SK-N-SH treated with all-trans-retinoic acid at 6 μM for 48 hours (cell line): ENCODE results near the gene ETNK2.
A peak's percentile ranks its signal among the peaks of the same experiment; 100 is the strongest.

Source experiments
- ATAC-seq: fragments of 200-7000 bp; cut with Tn5 transposase; 3 replicates; pipeline ENCODE4 v1.9.1; 2020; ENCODE audit warnings: mild to moderate bottlenecking, moderate library complexity
- ARNTL ChIP-seq: fragments of 450-650 bp; formaldehyde crosslinking; IDR thresholded peaks from 2 replicates; pipeline ENCODE4 v1.5.0; 2020; ENCODE audit warnings: low read depth, mild to moderate bottlenecking, moderate library complexity, borderline replicate concordance
- BACH2 ChIP-seq: fragments of 250-450 bp; sonication (Bioruptor Pico); IDR thresholded peaks from 2 replicates; pipeline ENCODE4 v1.9.0; 2021; ENCODE audit warnings: mild to moderate bottlenecking, borderline replicate concordance
- CSDC2 ChIP-seq: fragments of 250-450 bp; sonication (Bioruptor Pico); IDR thresholded peaks from 2 replicates; pipeline ENCODE4 v1.5.0; 2020; ENCODE audit warnings: mild to moderate bottlenecking, moderate library complexity
- ESRRG ChIP-seq: fragments of 250-450 bp; sonication (Bioruptor Pico); IDR thresholded peaks from 2 replicates; pipeline ENCODE4 v1.6.1; 2021; ENCODE audit warnings: mild to moderate bottlenecking
- GLIS3 ChIP-seq: fragments of 250-450 bp; sonication (Bioruptor Pico); IDR thresholded peaks from 2 replicates; pipeline ENCODE4 v1.5.0; 2020; ENCODE audit warnings: mild to moderate bottlenecking, moderate library complexity
- ISL1 ChIP-seq: fragments of 250-450 bp; sonication (Bioruptor Pico); IDR thresholded peaks from 2 replicates; pipeline ENCODE4 v2.1.2; 2022; ENCODE audit warnings: mild to moderate bottlenecking, moderate library complexity
- PPARA ChIP-seq: fragments of 250-450 bp; sonication (Bioruptor Pico); IDR thresholded peaks from 2 replicates; pipeline ENCODE4 v1.5.0; 2020; ENCODE audit warnings: mild to moderate bottlenecking, borderline replicate concordance
- RARB ChIP-seq: fragments of 250-450 bp; sonication (Bioruptor Pico); IDR thresholded peaks from 2 replicates; pipeline ENCODE4 v1.8.0; 2021; ENCODE audit warnings: mild to moderate bottlenecking, moderate library complexity
- SNAI2 ChIP-seq: fragments of 250-450 bp; sonication (Bioruptor Pico); IDR thresholded peaks from 2 replicates; pipeline ENCODE4 v1.5.0; 2020; ENCODE audit warnings: mild to moderate bottlenecking, moderate library complexity
- TCF4 ChIP-seq: fragments of 250-450 bp; sonication (Bioruptor Pico); IDR thresholded peaks from 2 replicates; pipeline ENCODE4 v1.8.0; 2021; ENCODE audit warnings: mild to moderate bottlenecking, moderate library complexity, borderline replicate concordance
- TOX ChIP-seq: fragments of 250-450 bp; sonication (Bioruptor Pico); IDR thresholded peaks from 2 replicates; pipeline ENCODE4 v1.8.0; 2021; ENCODE audit warnings: mild to moderate bottlenecking, moderate library complexity, borderline replicate concordance
- ZC3H10 ChIP-seq: fragments of 250-450 bp; sonication (Bioruptor Pico); IDR thresholded peaks from 2 replicates; pipeline ENCODE4 v1.5.1; 2021; ENCODE audit warnings: mild to moderate bottlenecking, moderate library complexity
- ZFP30 ChIP-seq: fragments of 450-650 bp; formaldehyde crosslinking; IDR thresholded peaks from 2 replicates; pipeline ENCODE4 v1.5.0; 2022; ENCODE audit warnings: mild to moderate bottlenecking, moderate library complexity
- ZNF565 ChIP-seq: fragments of 450-650 bp; formaldehyde crosslinking; conservative IDR thresholded peaks from 2 replicates; pipeline ENCODE4 v1.5.0; 2020; ENCODE audit warnings: low read depth, mild to moderate bottlenecking, moderate library complexity
- ZNF70 ChIP-seq: fragments of 450-650 bp; formaldehyde crosslinking; IDR thresholded peaks from 2 replicates; pipeline ENCODE4 v1.5.0; 2020; ENCODE audit warnings: mild to moderate bottlenecking, moderate library complexity
- ZNF8 ChIP-seq: fragments of 450-650 bp; formaldehyde crosslinking; IDR thresholded peaks from 2 replicates; pipeline ENCODE4 v1.5.0; 2020; ENCODE audit warnings: mild to moderate bottlenecking, moderate library complexity
- TF ChIP-seq, protein P1 (sequence below): fragments of 250-450 bp; sonication (Bioruptor Pico); IDR thresholded peaks from 2 replicates; pipeline ENCODE4 v1.5.0; 2020; ENCODE audit warnings: mild to moderate bottlenecking, moderate library complexity
- TF ChIP-seq, protein P2 (sequence below): fragments of 250-450 bp; sonication (Bioruptor Pico); IDR thresholded peaks from 2 replicates; pipeline ENCODE4 v1.8.0; 2020; ENCODE audit warnings: mild to moderate bottlenecking, moderate library complexity, borderline replicate concordance
- TF ChIP-seq, protein P3 (sequence below): fragments of 250-450 bp; sonication (Bioruptor Pico); IDR thresholded peaks from 2 replicates; pipeline ENCODE4 v1.5.1; 2020; ENCODE audit warnings: low read depth, mild to moderate bottlenecking, moderate library complexity

Gene ETNK2

DNA sequence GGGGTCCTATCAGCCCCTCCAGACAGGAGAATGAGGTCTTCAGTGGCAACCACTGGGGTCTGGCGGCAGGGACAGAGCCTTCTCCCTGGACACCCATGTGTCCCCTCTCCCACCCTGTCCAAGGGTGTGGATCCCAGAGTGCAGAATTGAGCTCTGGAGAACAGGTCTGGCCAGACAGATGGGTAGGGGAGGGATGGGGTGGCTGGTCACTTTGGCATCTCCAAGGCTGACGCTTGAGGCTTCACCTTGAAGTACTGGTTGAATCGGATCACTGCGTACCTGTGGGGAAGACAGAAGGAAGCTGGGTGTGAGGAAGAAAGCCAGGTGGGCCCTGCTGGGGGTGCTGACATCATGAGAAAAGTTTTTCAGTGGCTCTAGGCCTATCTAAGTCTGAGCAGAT is 19.9 kb downstream of the ETNK2 start:
- ATAC-seq = no peak
- TF ChIP-seq ZC3H10 (CRISPR knock-in tag) (no peak), ESRRG (CRISPR knock-in tag) (no peak), ZNF565 (CRISPR knock-in tag) (no peak), PPARA (CRISPR knock-in tag) (no peak)
- TF ChIP-seq, protein P1, sequence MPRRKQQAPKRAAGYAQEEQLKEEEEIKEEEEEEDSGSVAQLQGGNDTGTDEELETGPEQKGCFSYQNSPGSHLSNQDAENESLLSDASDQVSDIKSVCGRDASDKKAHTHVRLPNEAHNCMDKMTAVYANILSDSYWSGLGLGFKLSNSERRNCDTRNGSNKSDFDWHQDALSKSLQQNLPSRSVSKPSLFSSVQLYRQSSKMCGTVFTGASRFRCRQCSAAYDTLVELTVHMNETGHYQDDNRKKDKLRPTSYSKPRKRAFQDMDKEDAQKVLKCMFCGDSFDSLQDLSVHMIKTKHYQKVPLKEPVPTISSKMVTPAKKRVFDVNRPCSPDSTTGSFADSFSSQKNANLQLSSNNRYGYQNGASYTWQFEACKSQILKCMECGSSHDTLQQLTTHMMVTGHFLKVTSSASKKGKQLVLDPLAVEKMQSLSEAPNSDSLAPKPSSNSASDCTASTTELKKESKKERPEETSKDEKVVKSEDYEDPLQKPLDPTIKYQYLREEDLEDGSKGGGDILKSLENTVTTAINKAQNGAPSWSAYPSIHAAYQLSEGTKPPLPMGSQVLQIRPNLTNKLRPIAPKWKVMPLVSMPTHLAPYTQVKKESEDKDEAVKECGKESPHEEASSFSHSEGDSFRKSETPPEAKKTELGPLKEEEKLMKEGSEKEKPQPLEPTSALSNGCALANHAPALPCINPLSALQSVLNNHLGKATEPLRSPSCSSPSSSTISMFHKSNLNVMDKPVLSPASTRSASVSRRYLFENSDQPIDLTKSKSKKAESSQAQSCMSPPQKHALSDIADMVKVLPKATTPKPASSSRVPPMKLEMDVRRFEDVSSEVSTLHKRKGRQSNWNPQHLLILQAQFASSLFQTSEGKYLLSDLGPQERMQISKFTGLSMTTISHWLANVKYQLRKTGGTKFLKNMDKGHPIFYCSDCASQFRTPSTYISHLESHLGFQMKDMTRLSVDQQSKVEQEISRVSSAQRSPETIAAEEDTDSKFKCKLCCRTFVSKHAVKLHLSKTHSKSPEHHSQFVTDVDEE = no peak

DNA sequence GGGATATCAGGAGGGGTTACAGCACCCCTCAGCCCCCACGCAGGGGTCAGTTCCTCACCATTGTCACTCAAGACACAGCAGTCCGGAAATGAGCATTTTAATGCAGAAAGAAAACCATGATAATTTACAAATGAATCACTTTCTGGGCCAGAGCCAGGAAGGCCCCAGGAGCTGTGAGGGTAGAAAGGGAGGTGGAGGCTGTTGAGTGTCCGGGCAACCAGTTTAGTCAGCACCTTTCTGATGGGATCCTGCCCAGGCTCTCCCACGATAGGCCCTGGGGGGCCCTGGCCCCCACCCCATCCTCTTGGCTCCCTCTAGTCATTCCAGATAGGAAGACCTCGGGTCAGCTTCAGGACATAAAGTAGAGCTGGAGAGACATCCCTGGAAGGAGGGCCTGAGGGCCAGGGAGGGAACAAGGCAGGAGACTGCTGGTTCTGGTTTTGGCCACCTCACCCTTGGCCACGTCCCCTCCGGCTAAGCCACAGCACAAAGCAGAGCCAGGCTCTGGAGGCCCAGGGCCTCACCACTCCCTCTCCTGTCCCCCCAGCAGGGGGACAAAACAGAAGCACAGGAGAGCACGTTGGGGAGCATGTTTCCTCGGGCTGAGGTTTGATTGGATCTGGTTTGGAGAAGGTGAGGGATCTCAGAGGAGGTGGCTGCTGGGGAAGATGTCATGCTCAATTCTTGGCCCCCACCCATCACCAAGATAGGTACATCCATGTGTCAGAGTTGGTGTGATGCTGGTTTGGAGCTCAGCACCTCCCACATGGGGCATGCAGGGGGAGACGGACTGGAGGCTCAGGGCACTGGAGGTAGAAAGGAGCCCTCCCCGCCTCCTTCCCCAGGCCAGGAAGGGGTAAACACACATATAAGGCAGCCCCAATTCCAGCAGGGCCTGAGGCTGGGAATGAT is 20.6 kb downstream of the ETNK2 start:
- TF ChIP-seq, protein P2, sequence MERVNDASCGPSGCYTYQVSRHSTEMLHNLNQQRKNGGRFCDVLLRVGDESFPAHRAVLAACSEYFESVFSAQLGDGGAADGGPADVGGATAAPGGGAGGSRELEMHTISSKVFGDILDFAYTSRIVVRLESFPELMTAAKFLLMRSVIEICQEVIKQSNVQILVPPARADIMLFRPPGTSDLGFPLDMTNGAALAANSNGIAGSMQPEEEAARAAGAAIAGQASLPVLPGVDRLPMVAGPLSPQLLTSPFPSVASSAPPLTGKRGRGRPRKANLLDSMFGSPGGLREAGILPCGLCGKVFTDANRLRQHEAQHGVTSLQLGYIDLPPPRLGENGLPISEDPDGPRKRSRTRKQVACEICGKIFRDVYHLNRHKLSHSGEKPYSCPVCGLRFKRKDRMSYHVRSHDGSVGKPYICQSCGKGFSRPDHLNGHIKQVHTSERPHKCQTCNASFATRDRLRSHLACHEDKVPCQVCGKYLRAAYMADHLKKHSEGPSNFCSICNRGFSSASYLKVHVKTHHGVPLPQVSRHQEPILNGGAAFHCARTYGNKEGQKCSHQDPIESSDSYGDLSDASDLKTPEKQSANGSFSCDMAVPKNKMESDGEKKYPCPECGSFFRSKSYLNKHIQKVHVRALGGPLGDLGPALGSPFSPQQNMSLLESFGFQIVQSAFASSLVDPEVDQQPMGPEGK (CRISPR knock-in tag) = peak; percentile 99
- no peak for TF ChIP-seq ESRRG (CRISPR knock-in tag)
- TF ChIP-seq, protein P3, sequence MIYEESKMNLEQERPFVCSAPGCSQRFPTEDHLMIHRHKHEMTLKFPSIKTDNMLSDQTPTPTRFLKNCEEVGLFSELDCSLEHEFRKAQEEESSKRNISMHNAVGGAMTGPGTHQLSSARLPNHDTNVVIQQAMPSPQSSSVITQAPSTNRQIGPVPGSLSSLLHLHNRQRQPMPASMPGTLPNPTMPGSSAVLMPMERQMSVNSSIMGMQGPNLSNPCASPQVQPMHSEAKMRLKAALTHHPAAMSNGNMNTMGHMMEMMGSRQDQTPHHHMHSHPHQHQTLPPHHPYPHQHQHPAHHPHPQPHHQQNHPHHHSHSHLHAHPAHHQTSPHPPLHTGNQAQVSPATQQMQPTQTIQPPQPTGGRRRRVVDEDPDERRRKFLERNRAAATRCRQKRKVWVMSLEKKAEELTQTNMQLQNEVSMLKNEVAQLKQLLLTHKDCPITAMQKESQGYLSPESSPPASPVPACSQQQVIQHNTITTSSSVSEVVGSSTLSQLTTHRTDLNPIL (CRISPR knock-in tag) = no peak
- ATAC-seq = peak; percentile 62

DNA sequence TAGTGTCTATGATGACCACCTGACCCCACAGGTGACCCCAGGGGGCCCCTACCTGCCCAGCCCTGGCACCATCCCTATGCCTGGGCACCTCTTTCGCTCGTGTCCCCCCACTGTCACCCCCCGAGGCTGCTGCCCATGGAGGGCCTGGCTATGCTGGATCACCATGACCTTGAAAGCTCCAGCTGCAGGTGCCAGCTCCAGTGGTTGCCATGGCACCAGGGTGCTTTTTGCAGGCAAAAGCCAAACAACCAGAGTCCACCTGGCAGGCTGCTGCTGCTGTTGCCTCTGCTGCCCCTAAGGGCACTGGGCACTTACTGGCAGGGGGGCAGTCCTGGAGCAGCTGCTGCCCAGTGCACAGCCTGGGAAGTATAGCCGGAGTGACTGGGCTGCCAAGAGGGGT is 21.7 kb downstream of the ETNK2 start:
- TF ChIP-seq, protein P1 = no peak
- TF ChIP-seq RARB (no peak), ZNF565 (CRISPR knock-in tag) (no peak), PPARA (CRISPR knock-in tag) (no peak), CSDC2 (no peak), ARNTL (CRISPR knock-in tag) (no peak), ESRRG (CRISPR knock-in tag) (no peak), GLIS3 (CRISPR knock-in tag) (no peak), ISL1 (CRISPR knock-in tag) (no peak), SNAI2 (no peak), BACH2 (CRISPR knock-in tag) (no peak), ZFP30 (CRISPR knock-in tag) (no peak), TCF4 (CRISPR knock-in tag) (no peak), ZNF8 (CRISPR knock-in tag) (no peak), TOX (CRISPR knock-in tag) (no peak), ZNF70 (CRISPR knock-in tag) (no peak)
- TF ChIP-seq, protein P3 (CRISPR knock-in tag) = no peak
- peak; percentile 25 for ATAC-seq
